Activated naive CD4-positive, alpha-beta T cell treated with anti-CD3 and anti-CD28 coated beads, Interleukin-2, amount 50 U/mL, for 72 hours (primary cell): ENCODE results near the gene PRAMEF13. TPM values are rescaled to one million over a fixed set of nuclear protein-coding genes. Genes with fewer than 3 reads are reported as not detected.
"Not testable (repeated sequence)": the region's sequence is repeated elsewhere in the genome, so short reads cannot be mapped to it uniquely, and the experiment has no call there.

Experiments used
- ATAC-seq, 2 donors: fragments of 150-1000 bp; cut with Tn5 transposase; 2 replicates each; pipeline ENCODE4 v1.10.0; 2021; ENCODE audit warnings: mild to moderate bottlenecking in 2 of 2, moderate library complexity in 2 of 2
- DNase-seq, 2 donors: peaks; one replicate each; pipeline ENCODE4 v3.0.0; 2021 to 2022; ENCODE audit warnings: low spot score in 2 of 2
- H3K27ac Mint-ChIP-seq, 2 donors: one replicate each; pipeline ENCODE4 v1.8.0; 2022; ENCODE audit warnings: mild to moderate bottlenecking in 2 of 2, mixed read lengths in 2 of 2
- H3K36me3 Mint-ChIP-seq, 2 donors: one replicate each; pipeline ENCODE4 v1.8.0; 2022; ENCODE audit warnings: mixed read lengths in 2 of 2
- H3K9me3 Mint-ChIP-seq, 2 donors: one replicate each; pipeline ENCODE4 v1.8.0; 2022; ENCODE audit warnings: mixed read lengths in 2 of 2
- total RNA-seq, 2 donors: library from RNA; stranded (reverse); gene quantifications; one replicate each; pipeline ENCODE4 v1.2.3, GENCODE V29; 2022

The PRAMEF13 gene
- total RNA-seq, 2 donors from 2014 or later = not detected

DNA sequence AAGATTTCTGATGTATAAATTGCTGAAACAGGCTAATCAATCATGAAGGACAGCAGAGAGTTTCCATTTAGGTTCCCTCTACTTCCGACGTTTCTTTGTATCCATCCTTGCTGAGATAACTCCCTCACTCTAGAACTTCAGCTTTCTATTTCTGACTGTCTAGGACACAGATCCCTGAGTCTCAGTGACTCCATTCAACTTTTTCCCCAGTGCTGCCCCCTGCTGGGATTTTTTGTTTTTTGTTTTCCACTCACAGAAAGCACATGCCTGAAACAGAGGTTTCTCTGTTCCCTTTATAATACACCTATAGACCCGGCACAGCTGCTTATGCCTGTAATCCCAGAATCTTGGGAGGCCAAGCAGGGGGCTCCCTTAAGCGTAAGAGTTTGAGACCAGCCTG lies 21.6 kb upstream of the PRAMEF13 start:
- not testable (repeated sequence) for H3K9me3 Mint-ChIP-seq, H3K36me3 Mint-ChIP-seq, H3K27ac Mint-ChIP-seq, ATAC-seq, DNase-seq

DNA sequence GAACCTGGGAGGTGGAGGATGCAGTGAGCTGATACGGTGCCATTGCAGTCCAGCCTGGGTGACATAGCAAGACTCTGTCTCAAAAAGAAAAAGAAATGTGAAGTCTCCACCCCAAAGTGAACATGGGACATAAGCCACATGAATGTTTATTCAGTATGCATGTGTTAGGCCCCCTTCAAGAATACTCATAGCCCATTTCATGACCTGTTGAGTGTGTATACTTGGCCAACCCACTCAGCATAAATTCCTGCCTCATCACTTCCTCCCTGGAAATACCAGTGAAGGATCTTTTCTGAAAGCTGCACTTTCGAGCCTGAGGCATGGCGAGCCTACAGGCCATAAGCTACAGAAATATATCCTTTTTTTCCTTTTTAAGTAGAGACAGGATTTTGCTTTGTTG lies 18.0 kb upstream of the PRAMEF13 start:
- not testable (repeated sequence) for ATAC-seq, H3K9me3 Mint-ChIP-seq, H3K27ac Mint-ChIP-seq

DNA sequence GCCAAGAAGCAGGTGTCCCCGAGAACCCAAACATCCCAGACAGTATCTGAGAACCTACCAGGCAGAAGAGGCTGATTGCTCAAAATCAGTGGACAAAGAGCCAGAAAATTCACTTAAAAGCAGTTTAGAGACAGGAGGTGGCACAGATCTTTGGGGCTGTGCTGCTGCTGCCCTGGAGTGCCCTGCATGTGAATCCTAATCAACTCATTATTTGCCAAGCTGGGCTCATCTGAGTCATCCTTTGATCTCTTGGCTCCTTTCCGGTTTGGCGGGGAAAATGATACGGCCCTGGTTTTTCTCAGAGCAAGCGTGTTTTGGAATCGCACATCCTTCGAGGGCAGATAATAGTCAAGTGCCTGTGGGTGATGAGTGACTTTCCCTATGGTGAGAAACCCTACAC lies 15.4 kb upstream of the PRAMEF13 start:
- H3K9me3 Mint-ChIP-seq, DNase-seq, H3K36me3 Mint-ChIP-seq, ATAC-seq, H3K27ac Mint-ChIP-seq: not testable (repeated sequence)

More for the DNA sequence above, 18.0 kb upstream of the PRAMEF13 start:
- H3K36me3 Mint-ChIP-seq, DNase-seq: not testable (repeated sequence)

DNA sequence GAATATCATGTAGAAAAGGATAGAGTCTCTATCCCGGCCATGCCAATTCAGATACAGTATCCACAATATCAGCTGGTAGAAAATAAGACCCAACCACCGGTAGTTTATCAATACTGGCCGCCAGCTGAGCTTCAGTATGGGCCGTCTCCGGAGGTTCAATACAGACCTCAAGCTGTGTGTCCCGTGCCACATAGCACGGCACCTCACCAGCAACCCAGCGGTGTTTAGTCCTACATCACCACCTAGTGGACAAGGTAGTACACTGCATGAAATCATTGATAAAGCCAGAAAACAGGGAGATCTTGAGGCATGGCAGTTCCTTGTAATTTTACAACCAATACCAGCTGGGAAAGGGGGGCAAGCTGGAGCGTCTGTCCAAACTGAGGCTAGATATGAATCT lies 7.5 kb upstream of the PRAMEF13 start:
- not testable (repeated sequence) for DNase-seq, H3K27ac Mint-ChIP-seq, H3K36me3 Mint-ChIP-seq, H3K9me3 Mint-ChIP-seq, ATAC-seq

DNA sequence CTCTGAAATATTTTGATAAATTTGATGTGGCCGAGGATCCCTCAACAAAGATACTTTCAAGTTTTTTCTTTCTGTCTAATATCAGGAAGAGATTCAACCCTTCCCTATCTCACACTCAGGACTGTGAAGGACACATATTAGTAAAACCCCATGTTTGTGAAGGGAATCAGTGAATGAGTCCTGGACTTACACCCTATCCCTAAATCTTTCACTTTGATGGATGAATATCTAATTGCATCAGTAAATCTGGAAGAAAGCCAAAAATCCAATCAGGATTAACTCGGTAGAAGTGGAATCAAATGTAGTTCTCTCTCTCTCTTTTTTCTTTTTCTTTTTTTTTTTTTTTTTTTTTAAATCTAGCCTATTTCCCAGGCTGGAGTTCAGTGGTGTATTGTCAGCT lies 29.7 kb downstream of the PRAMEF13 start, which contains the start of gene PRAMEF9:
TSS of gene PRAMEF9 (plus strand) at position 301 of the 400 bp plus-strand sequence. CDS start 3,433 bp downstream, outside the sequence.
- DNase-seq, H3K36me3 Mint-ChIP-seq, ATAC-seq, H3K9me3 Mint-ChIP-seq, H3K27ac Mint-ChIP-seq: not testable (repeated sequence)

DNA sequence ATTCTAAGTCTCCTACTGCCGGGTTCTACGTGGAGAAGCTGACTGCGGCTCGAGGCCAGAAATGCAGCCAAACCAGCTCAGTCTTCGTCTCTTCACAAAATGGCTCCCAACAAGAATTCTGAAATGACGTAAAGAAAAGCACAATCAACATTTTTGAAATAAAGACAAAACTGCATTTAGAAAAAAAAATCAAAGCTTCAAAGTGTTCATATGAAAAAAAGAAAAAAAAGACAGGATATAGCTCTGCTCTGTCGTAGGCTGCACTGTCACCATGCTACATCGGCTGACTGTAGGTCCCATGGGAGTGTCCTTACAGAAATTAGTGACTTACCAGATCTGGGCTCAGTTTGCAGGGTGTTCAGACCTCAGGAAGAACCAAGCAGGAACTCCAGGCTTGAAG lies 35.7 kb downstream of the PRAMEF13 start, which contains the start of gene HNRNPCL4:
TSS of gene HNRNPCL4 (minus strand) at position 101 of the 400 bp plus-strand sequence. CDS start 164 bp downstream, outside the sequence.
- not testable (repeated sequence) for H3K36me3 Mint-ChIP-seq

DNA sequence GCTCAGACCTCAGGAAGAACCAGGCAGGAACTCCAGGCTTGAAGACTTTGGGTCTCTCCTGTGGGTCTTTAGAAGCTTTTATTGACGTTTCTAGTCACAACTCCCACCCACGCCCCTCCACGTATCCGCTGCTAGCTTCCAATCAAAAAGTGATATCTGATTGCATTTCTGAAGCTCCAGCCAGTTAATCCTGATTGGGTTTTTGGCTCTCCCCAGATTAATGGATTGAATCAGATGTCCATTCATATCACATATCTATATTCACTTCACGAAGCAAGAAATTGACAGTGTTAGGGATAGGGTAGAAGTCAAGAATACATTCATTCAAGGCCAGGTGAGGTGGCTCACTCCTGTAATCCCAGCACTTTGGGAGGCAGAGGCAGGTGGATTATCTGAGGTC lies 45.3 kb downstream of the PRAMEF13 start, which contains the start of gene PRAMEF26:
TSS of gene PRAMEF26 (minus strand) at position 101 of the 400 bp plus-strand sequence. CDS start 2,914 bp downstream, outside the sequence.
- not testable (repeated sequence) for DNase-seq, H3K27ac Mint-ChIP-seq, H3K9me3 Mint-ChIP-seq, ATAC-seq, H3K36me3 Mint-ChIP-seq

More for the DNA sequence above, 35.7 kb downstream of the PRAMEF13 start, which contains the start of gene HNRNPCL4:
- DNase-seq, H3K9me3 Mint-ChIP-seq, H3K27ac Mint-ChIP-seq, ATAC-seq: not testable (repeated sequence)

Other genes with a start within 250 kb of the PRAMEF13 start
- not detected for gene PRAMEF27, start 144.8 kb downstream of the PRAMEF13 start, total RNA-seq
- gene HNRNPCL3, start 140.6 kb downstream of the PRAMEF13 start, total RNA-seq = not detected
- not detected for gene PRAMEF25, start 130.6 kb downstream of the PRAMEF13 start, total RNA-seq
- gene HNRNPCL2, start 84.6 kb downstream of the PRAMEF13 start, total RNA-seq = not detected
- not detected for gene PRAMEF26, start 45.4 kb downstream of the PRAMEF13 start, total RNA-seq
- not detected for gene HNRNPCL4, start 35.8 kb downstream of the PRAMEF13 start, total RNA-seq
- gene PRAMEF9, start 29.6 kb downstream of the PRAMEF13 start, total RNA-seq = not detected
- gene PRAMEF18, start 24.7 kb upstream of the PRAMEF13 start, total RNA-seq = not detected
- gene PRAMEF5, start 52.8 kb upstream of the PRAMEF13 start, total RNA-seq = not detected
- not detected for gene PRAMEF8, start 83.7 kb upstream of the PRAMEF13 start, total RNA-seq
- not detected for gene PRAMEF33, start 102.1 kb upstream of the PRAMEF13 start, total RNA-seq
- gene PRAMEF15, start 114.2 kb upstream of the PRAMEF13 start, total RNA-seq = not detected
- not detected for gene PRAMEF14, start 145.7 kb upstream of the PRAMEF13 start, total RNA-seq
- gene PRAMEF19, start 170.5 kb upstream of the PRAMEF13 start, total RNA-seq = not detected
- not detected for gene PRAMEF17, start 188.2 kb upstream of the PRAMEF13 start, total RNA-seq
- not detected for gene PRAMEF20, start 209.0 kb upstream of the PRAMEF13 start, total RNA-seq